K562 (cell line): ENCODE data around the gene ABCB9. TPM values are rescaled to one million over a fixed set of nuclear protein-coding genes. Genes with fewer than 3 reads are reported as not detected.

ENCODE experiments used
- ATAC-seq: fragments of 200-7000 bp; cut with Tn5 transposase; 3 replicates; pipeline ENCODE4 v1.9.1; 2020; ENCODE audit warnings: moderate library complexity
- BruUV-seq: library from RNA; stranded (reverse); fragments of 400-500 nt; replicated peaks from 2 replicates; lab custom pipeline; 2021; lab: Mats Ljungman, UMichigan
- CTCF ChIA-PET: fragments of 300-600 bp; formaldehyde crosslinking; extraction: SDS; loops from one replicate; lab custom pipeline; 2021; ENCODE audit warnings: low intra/inter-chr PET ratio; lab: Yijun Ruan, JAX
- POLR2A ChIA-PET: fragments of 300-600, 350-650 bp; sonication (Branson Sonifier 250); formaldehyde crosslinking; extraction: SDS; loops from one replicate; lab custom pipeline; 2021; ENCODE audit warnings: antibody characterized with exemption, inconsistent platforms; lab: Yijun Ruan, JAX
- DNase-seq, 4 experiments: peaks; one replicate each; pipeline versions ENCODE4 v3.0.0 to v3.0.0-alpha.2; 2011 to 2018; ENCODE audit warnings: low spot score in 3 of 4, mixed read lengths in 3 of 4; ENCODE audit errors: extremely low read depth in 1 of 4
- FAIRE-seq: peaks from 2 replicates; lab custom pipeline; 2011; peaks lifted over from hg19 to GRCh38; lab: Jason Lieb, UNC
- H2AFZ ChIP-seq: 2 replicates; pipeline ENCODE4 v1.6.0; 2011; ENCODE audit warnings: low read depth, low read length, control low read depth, inconsistent platforms
- H3K27ac ChIP-seq: fragments of 200-600 bp; 3 replicates; pipeline ENCODE4 v1.8.0; 2011; ENCODE audit warnings: low read depth, mild to moderate bottlenecking, control low read depth, inconsistent platforms, low read length, moderate library complexity, mixed read lengths; ENCODE audit errors: extremely low read depth
- H3K27me3 ChIP-seq, 2 experiments: fragments of 300-600 bp in 1 of 2; 2 replicates in 1 of 2; 3 replicates in 1 of 2; pipeline versions ENCODE4 v1.6.0 to v1.8.0; 2011; ENCODE audit warnings: inconsistent platforms in 2 of 2, low read length in 2 of 2, mild to moderate bottlenecking in 1 of 2, mixed read lengths in 1 of 2, moderate library complexity in 1 of 2; ENCODE audit not compliant: control insufficient read depth in 2 of 2, insufficient read depth in 2 of 2
- H3K36me3 ChIP-seq: fragments of 300-600 bp; 3 replicates; pipeline ENCODE4 v1.8.0; 2011; ENCODE audit warnings: mild to moderate bottlenecking, low read length, inconsistent platforms; ENCODE audit not compliant: control insufficient read depth, insufficient read depth
- H3K4me1 ChIP-seq, 2 experiments: fragments of 200-600 bp in 1 of 2; replicated peaks in 1 of 2; 2 replicates in 1 of 2; 3 replicates in 1 of 2; pipeline versions ENCODE4 v1.5.1 to v1.8.0; 2011; ENCODE audit warnings: inconsistent platforms in 2 of 2, low read length in 2 of 2, mild to moderate bottlenecking in 1 of 2, mixed read lengths in 1 of 2, moderate library complexity in 1 of 2; ENCODE audit not compliant: control insufficient read depth in 2 of 2, insufficient read depth in 2 of 2
- H3K4me2 ChIP-seq: 2 replicates; pipeline ENCODE4 v1.6.1; 2011; ENCODE audit warnings: low read length, control low read depth, inconsistent platforms, mixed read lengths; ENCODE audit not compliant: insufficient read depth
- H3K4me3 ChIP-seq: fragments of 200-600 bp; sonication (generic), shearing (Covaris generic); 2 replicates; pipeline ENCODE4 v1.5.1; 2016; ENCODE audit warnings: control low read depth, inconsistent platforms
- H3K79me2 ChIP-seq: fragments of 200-600 bp; 3 replicates; pipeline ENCODE4 v1.8.0; 2011; ENCODE audit warnings: low read length, inconsistent platforms; ENCODE audit not compliant: control insufficient read depth, insufficient read depth
- H3K9ac ChIP-seq, 2 experiments: 2 replicates each; pipeline versions ENCODE4 v1.6.0 to v1.6.1; 2011; ENCODE audit warnings: low read depth in 2 of 2, low read length in 2 of 2, control low read depth in 1 of 2, inconsistent platforms in 1 of 2, mild to moderate bottlenecking in 1 of 2, mixed read lengths in 1 of 2; ENCODE audit not compliant: insufficient read depth in 1 of 2
- H3K9me1 ChIP-seq: one replicate; pipeline ENCODE4 v1.6.0; 2011; ENCODE audit warnings: inconsistent platforms, mild to moderate bottlenecking, low read length, moderate library complexity; ENCODE audit not compliant: control insufficient read depth, insufficient read depth
- H3K9me3 ChIP-seq: replicated peaks from 2 replicates; pipeline ENCODE4 v1.5.1; 2011; ENCODE audit warnings: low read depth, low read length, inconsistent platforms; ENCODE audit not compliant: control insufficient read depth, insufficient read depth
- H4K20me1 ChIP-seq: replicated peaks from 2 replicates; pipeline ENCODE4 v1.6.1; 2011; ENCODE audit warnings: low read length, inconsistent platforms, mixed read lengths; ENCODE audit not compliant: control insufficient read depth, insufficient read depth
- ATF4 ChIP-seq: fragments of 450-650 bp; formaldehyde crosslinking; IDR thresholded peaks from 2 replicates; pipeline ENCODE4 v1.4.0; 2022; ENCODE audit warnings: mild to moderate bottlenecking, moderate library complexity
- CBFA2T3 ChIP-seq: fragments of 450-650 bp; IDR thresholded peaks from 2 replicates; pipeline ENCODE4 v1.6.1; 2017
- E2F5 ChIP-seq: sonication (generic); formaldehyde crosslinking; IDR thresholded peaks from 2 replicates; pipeline ENCODE4 v1.8.0; 2022; ENCODE audit warnings: mild to moderate bottlenecking, missing genetic modification reagents
- ETV1 ChIP-seq: fragments of 450-650 bp; conservative IDR thresholded peaks from 2 replicates; pipeline ENCODE4 v1.6.1; 2016; ENCODE audit warnings: missing genetic modification characterization, control low read depth, low read depth, missing compliant biosample characterization
- NFE2 ChIP-seq: IDR thresholded peaks from 2 replicates; pipeline ENCODE4 v1.6.1; 2014; ENCODE audit warnings: antibody characterized with exemption, low read depth
- RBM34 ChIP-seq: fragments of 200-400 bp; formaldehyde crosslinking; IDR thresholded peaks from 2 replicates; pipeline ENCODE4 v1.6.1; 2018; ENCODE audit warnings: low read length, borderline replicate concordance; ENCODE audit not compliant: insufficient read depth
- STAG1 ChIP-seq: sonication (generic); formaldehyde crosslinking; IDR thresholded peaks from 2 replicates; pipeline ENCODE4 v1.5.0; 2020; ENCODE audit warnings: missing genetic modification reagents, borderline replicate concordance
- ZBTB17 ChIP-seq: fragments of 450-650 bp; formaldehyde crosslinking; IDR thresholded peaks from 2 replicates; pipeline ENCODE4 v1.4.0; 2020; ENCODE audit warnings: mild to moderate bottlenecking
- ZNF197 ChIP-seq: fragments of 200-800 bp; sonication (Bioruptor generic); IDR thresholded peaks from 2 replicates; pipeline ENCODE4 v1.6.1; 2016; ENCODE audit warnings: low read depth, missing genetic modification characterization, missing compliant biosample characterization
- ZNF699 ChIP-seq: fragments of 250-450 bp; sonication (Bioruptor Pico); IDR thresholded peaks from 2 replicates; pipeline ENCODE4 v1.8.0; 2021; ENCODE audit warnings: mild to moderate bottlenecking, moderate library complexity; ENCODE audit not compliant: insufficient replicate concordance
- ZNF766 ChIP-seq: fragments of 200-800 bp; sonication (Bioruptor generic); conservative IDR thresholded peaks from 2 replicates; pipeline ENCODE4 v1.6.1; 2016; ENCODE audit warnings: missing genetic modification characterization, missing compliant biosample characterization
- WGBS: fragments of 100-300 bp; shearing (Covaris generic); methylation state at CpG from one replicate; pipeline ENCODE4 v1.1.6; 2016; ENCODE audit warnings: low coverage, mixed read lengths; ENCODE audit not compliant: insufficient coverage; ENCODE audit errors: missing lambda C conversion rate; 5-methylcytosine and 5-hydroxymethylcytosine counted together
- in situ Hi-C: fragments of 300-500 bp; cut with MboI; formaldehyde crosslinking; loops from 4 replicates; pipeline ENCODE4 v1.15.0; 2018; ENCODE audit warnings: inconsistent platforms, mixed read lengths
- intact Hi-C: fragments of 100-400 bp; cut with micrococcal nuclease; formaldehyde crosslinking; loops from 2 replicates; pipeline ENCODE4 v1.14.2; 2022
- polyA plus RNA-seq, 8 experiments: library from polyadenylated mRNA; depleted of rRNA in 4 of 8; stranded (reverse) in 5 of 8; unstranded in 3 of 8; fragments of >200 nt; fragmentation: Nextera tagmentation in 2 of 8; fragmentation: Illumina TruSeq in 1 of 8; extraction: Ambion mirVana in 2 of 8; extraction: Trizol in 1 of 8; gene quantifications; 2 replicates each; pipeline versions ENCODE4 v1.2.1 to v1.2.3, GENCODE V29; 2011 to 2014; ENCODE audit warnings: inconsistent platforms in 1 of 8, missing spikeins in 1 of 8
- total RNA-seq, 7 experiments: library from RNA; depleted of rRNA in 6 of 7; stranded (reverse); fragments of >200 nt in 6 of 7; fragmentation: Illumina TruSeq in 2 of 7; extraction: Trizol in 2 of 7; gene quantifications; 2 replicates each; pipeline versions ENCODE4 v1.2.1 to v1.2.3, GENCODE V29; 2011 to 2021; ENCODE audit warnings: low replicate concordance in 1 of 7
- TF ChIP-seq, protein P1 (sequence below), 2 experiments: fragments of 450-650 bp in 1 of 2; sonication (generic) in 1 of 2; formaldehyde crosslinking in 1 of 2; IDR thresholded peaks in 1 of 2; conservative IDR thresholded peaks in 1 of 2; 2 replicates each; pipeline versions ENCODE4 v1.6.1 to v1.8.1; 2016 to 2023; ENCODE audit warnings: mild to moderate bottlenecking in 2 of 2, moderate library complexity in 2 of 2, inconsistent platforms in 1 of 2, missing genetic modification reagents in 1 of 2
- TF ChIP-seq, protein P2 (sequence below): IDR thresholded peaks from 2 replicates; pipeline ENCODE4 v1.6.1; 2012; ENCODE audit warnings: low read depth, low read length, improper control_type of control experiment, borderline replicate concordance
- TF ChIP-seq, protein P3 (sequence below): fragments of 450-650 bp; IDR thresholded peaks from 2 replicates; pipeline ENCODE4 v1.6.1; 2016

Gene ABCB9
- total and polyA plus RNA-seq, 9 of the 15 experiments (the other 6 are each of a cell fraction or from before 2014, with no cell fraction given), result 0.20 to 12.6 (median 6.2) TPM

- TF ChIP-seq ATF4 (CRISPR knock-in tag), result 0 out of 2 replicates have a peak, but pooled peaks have one; percentile 34
- TF ChIP-seq, protein P1, sequence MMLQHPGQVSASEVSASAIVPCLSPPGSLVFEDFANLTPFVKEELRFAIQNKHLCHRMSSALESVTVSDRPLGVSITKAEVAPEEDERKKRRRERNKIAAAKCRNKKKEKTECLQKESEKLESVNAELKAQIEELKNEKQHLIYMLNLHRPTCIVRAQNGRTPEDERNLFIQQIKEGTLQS (IDR thresholded peaks at IDR 0.05), result peak; percentile 37
- TF ChIP-seq, protein P1 (CRISPR knock-in tag; conservative IDR thresholded peaks at IDR 0.05), result no peak
- TF ChIP-seq ETV1, result peak; percentile 62
- TF ChIP-seq CBFA2T3, result peak; percentile 42
These were observed 78.0 kb downstream of the ABCB9 start (continued) for GRCh38 chr12:122888232-122888752.

DNA sequence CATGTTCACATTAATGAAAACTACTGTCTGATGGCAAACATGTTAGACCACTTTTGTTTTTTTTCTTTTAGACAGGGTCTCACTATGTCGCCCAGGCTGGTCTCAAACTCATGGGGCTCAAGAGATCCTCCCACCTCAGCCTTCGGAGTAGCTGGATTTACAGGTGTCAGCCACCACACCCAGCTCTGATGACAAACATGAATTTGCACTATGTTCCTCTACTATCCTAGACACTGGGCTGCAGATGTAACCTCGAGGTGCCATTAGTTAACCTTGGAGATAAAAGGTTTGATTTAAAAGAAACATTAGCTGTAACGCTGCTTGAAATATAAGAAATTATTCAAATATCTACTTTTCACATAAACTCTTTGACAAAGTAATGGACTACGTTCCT is 78.4 kb downstream of the ABCB9 start:
- no peaks in the 10 kb centered on the region for H3K9me1 ChIP-seq
- WGBS, result 13% methylated on average over 5 of the region's 5 CpGs
- H3K79me2 ChIP-seq, result peaks cover 96% of the 10 kb centered on the region
- no peak overlapping the region for H2AFZ ChIP-seq
- intact Hi-C loops, result loop anchor here (10.0 kb wide), 1 partner anchor 347 kb away; the partner anchor contains the start of genes MPHOSPH9 and MTRFR
- peak overlapping the region in 1 of 2 experiments; percentile 40; a peak in 1 of 4 replicates for H3K9ac ChIP-seq
- no TSS peak for BruUV-seq
- peak overlapping the region; percentile 79 for H3K27ac ChIP-seq
- no peaks in the 10 kb centered on the region for H3K27me3 ChIP-seq
- no peaks in the 10 kb centered on the region for H3K9me3 ChIP-seq
- ChIA-PET POLR2A (interaction anchor here (0.6 to 1.2 kb wide), 7 partner anchors 19 to 345 kb away, joined by 3 to 5 read pairs (median 3); partner anchors contain the start of genes MPHOSPH9 and MTRFR), CTCF (no interaction called here)
- H3K36me3 ChIP-seq, result peaks cover 14% of the 10 kb centered on the region; the same call in 1 of the 3 replicates
- H4K20me1 ChIP-seq, result peaks cover 51% of the 10 kb centered on the region
- in situ Hi-C loops, result no loop called here
- DNase-seq (peak in 1 of 4 experiments; percentile 37), FAIRE-seq (no peak), ATAC-seq (peak; percentile 45)
- peak overlapping the region; percentile 69 for H3K4me2 ChIP-seq
- H3K4me1 ChIP-seq, result peaks cover 40 to 74% of the 10 kb centered on the region in 2 experiments
- no peak overlapping the region for H3K4me3 ChIP-seq
- TF ChIP-seq ZNF699 (CRISPR knock-in tag) (no peak), ZNF197 (CRISPR knock-in tag) (no peak), RBM34 (no peak), ZNF766 (CRISPR knock-in tag) (no peak), E2F5 (no peak), STAG1 (CRISPR knock-in tag) (no peak), ZBTB17 (CRISPR knock-in tag) (no peak), NFE2 (0 out of 2 replicates have a peak, but pooled peaks have one; percentile 7)
- TF ChIP-seq, protein P2, sequence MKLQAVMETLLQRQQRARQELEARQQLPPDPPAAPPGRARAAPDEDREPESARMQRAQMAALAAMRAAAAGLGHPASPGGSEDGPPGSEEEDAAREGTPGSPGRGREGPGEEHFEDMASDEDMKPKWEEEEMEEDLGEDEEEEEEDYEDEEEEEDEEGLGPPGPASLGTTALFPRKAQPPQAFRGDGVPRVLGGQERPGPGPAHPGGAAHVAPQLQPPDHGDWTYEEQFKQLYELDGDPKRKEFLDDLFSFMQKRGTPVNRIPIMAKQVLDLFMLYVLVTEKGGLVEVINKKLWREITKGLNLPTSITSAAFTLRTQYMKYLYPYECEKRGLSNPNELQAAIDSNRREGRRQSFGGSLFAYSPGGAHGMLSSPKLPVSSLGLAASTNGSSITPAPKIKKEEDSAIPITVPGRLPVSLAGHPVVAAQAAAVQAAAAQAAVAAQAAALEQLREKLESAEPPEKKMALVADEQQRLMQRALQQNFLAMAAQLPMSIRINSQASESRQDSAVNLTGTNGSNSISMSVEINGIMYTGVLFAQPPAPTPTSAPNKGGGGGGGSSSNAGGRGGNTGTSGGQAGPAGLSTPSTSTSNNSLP, result 0 out of 2 replicates have a peak, but pooled peaks have one; percentile 11
- TF ChIP-seq, protein P3, sequence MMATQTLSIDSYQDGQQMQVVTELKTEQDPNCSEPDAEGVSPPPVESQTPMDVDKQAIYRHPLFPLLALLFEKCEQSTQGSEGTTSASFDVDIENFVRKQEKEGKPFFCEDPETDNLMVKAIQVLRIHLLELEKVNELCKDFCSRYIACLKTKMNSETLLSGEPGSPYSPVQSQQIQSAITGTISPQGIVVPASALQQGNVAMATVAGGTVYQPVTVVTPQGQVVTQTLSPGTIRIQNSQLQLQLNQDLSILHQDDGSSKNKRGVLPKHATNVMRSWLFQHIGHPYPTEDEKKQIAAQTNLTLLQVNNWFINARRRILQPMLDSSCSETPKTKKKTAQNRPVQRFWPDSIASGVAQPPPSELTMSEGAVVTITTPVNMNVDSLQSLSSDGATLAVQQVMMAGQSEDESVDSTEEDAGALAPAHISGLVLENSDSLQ, result 0 out of 2 replicates have a peak, but pooled peaks have one; percentile 10
